ENCODE measurements around the gene SNAP91. TPM values are rescaled to one million over a fixed set of nuclear protein-coding genes. Genes with fewer than 3 reads are reported as not detected.

SNAP91 gene
- total and polyA plus RNA-seq, 9 of the 15 experiments (the other 6 are each of a cell fraction or from before 2014, with no cell fraction given): not detected

- Histone ChIP-seq H3K9me3 (replicated peaks; ENCODE audit: control insufficient read depth, insufficient read depth, low read depth, low read length) (no peaks in the 10 kb centered on the region), H3K9me1 (ENCODE audit: control insufficient read depth, insufficient read depth, low read length) (no peaks in the 10 kb centered on the region), H3K79me2 (ENCODE audit: control insufficient read depth, insufficient read depth, low read length) (no peaks in the 10 kb centered on the region), H2AFZ (ENCODE audit: low read depth, low read length) (peak overlapping the region; percentile 57), H3K27ac (ENCODE audit: extremely low read depth, low read depth, low read length) (no peak overlapping the region), H4K20me1 (replicated peaks; ENCODE audit: control insufficient read depth, insufficient read depth, low read length) (no peaks in the 10 kb centered on the region), H3K4me2 (ENCODE audit: insufficient read depth, low read length) (0 out of 2 replicates have a peak overlapping the region, but pooled peaks have one; percentile 51), H3K4me1 (replicated peaks in 1 of 2; ENCODE audit: control insufficient read depth in 2 of 2, insufficient read depth in 2 of 2, low read length in 2 of 2) (peaks cover 0 to 9% of the 10 kb centered on the region in 2 experiments; a peak in 3 of 5 replicates), H3K4me3 (no peak overlapping the region), H3K36me3 (ENCODE audit: control insufficient read depth, insufficient read depth, low read length) (no peaks in the 10 kb centered on the region), H3K9ac (ENCODE audit: insufficient read depth in 1 of 2, low read depth in 2 of 2, low read length in 2 of 2) (no peak overlapping the region), H3K27me3 (ENCODE audit: control insufficient read depth in 2 of 2, insufficient read depth in 2 of 2, low read length in 2 of 2) (peaks cover 0 to 7% of the 10 kb centered on the region in 2 experiments; a peak in 2 of 5 replicates)
- FAIRE-seq (no peak), DNase-seq (ENCODE audit: extremely low read depth in 1 of 4, low spot score in 3 of 4) (no peak), ATAC-seq (no peak)
- no peak for TF ChIP-seq ZNF668 (CRISPR knock-in tag; IDR thresholded peaks at IDR 0.05)
- TF ChIP-seq ZNF639 (CRISPR knock-in tag; conservative IDR thresholded peaks at IDR 0.05 in 1 of 2, IDR thresholded peaks at IDR 0.05 in 1 of 2): no peak
- no peak for TF ChIP-seq E2F1 (CRISPR knock-in tag; IDR thresholded peaks at IDR 0.05)
- TF ChIP-seq ZNF143 (CRISPR knock-in tag; IDR thresholded peaks at IDR 0.05): no peak
- no peak for TF ChIP-seq NFIX (CRISPR knock-in tag; IDR thresholded peaks at IDR 0.05; ENCODE audit: low read depth)
- TF ChIP-seq MXD1 (CRISPR knock-in tag; IDR thresholded peaks at IDR 0.05; ENCODE audit: borderline replicate concordance, poor library complexity, severe bottlenecking): no peak
- TF ChIP-seq RAD51 (IDR thresholded peaks at IDR 0.05; ENCODE audit: borderline replicate concordance, low read depth): no peak
- no peak for TF ChIP-seq HEY1 (CRISPR knock-in tag; IDR thresholded peaks at IDR 0.05; ENCODE audit: borderline replicate concordance)
- TF ChIP-seq MYBL2 (IDR thresholded peaks at IDR 0.05; ENCODE audit: low read depth): no peak
- TF ChIP-seq MYBL2 (CRISPR knock-in tag; IDR thresholded peaks at IDR 0.05; ENCODE audit: borderline replicate concordance): no peak
- TF ChIP-seq SNIP1 (IDR thresholded peaks at IDR 0.05; ENCODE audit: low read depth): no peak
- TF ChIP-seq ESRRA (IDR thresholded peaks at IDR 0.05; ENCODE audit: borderline replicate concordance, low read depth): no peak
- no peak for TF ChIP-seq TCF15 (CRISPR knock-in tag; IDR thresholded peaks at IDR 0.05)
- TF ChIP-seq ILF3 (IDR thresholded peaks at IDR 0.05; ENCODE audit: borderline replicate concordance): no peak
- no TSS peak for BruUV-seq (replicated peaks)
- 48% methylated on average over 8 of the region's 8 CpGs for WGBS (ENCODE audit: insufficient coverage, low coverage, missing lambda C conversion rate)
- ChIA-PET CTCF (ENCODE audit: low intra/inter-chr PET ratio) (interaction anchor here (1.4 to 1.6 kb wide), 2 partner anchors 93 to 290 kb away, joined by 7 to 12 read pairs; no protein-coding TSS in a partner anchor), POLR2A (interaction anchor here (1.2 kb wide), 1 partner anchor 87 kb away, joined by 4 read pairs; no protein-coding TSS in a partner anchor)
- intact Hi-C loops (cut with micrococcal nuclease): loop anchor here (1.0 to 10.0 kb wide), 2 partner anchors 93 to 1236 kb away; no protein-coding TSS in a partner anchor
- in situ Hi-C loops (cut with MboI): loop anchor here (10.0 kb wide), 1 partner anchor 1246 kb away; no protein-coding TSS in a partner anchor
Observed at GRCh38 chr6:83511266-83511665, 197.6 kb downstream of the SNAP91 start.

Measured in K562 (cell line).